Spleen (tissue), 7 donors: Measurements from ENCODE around the gene CENPP.

Experiments used
- CTCF ChIP-seq, 11 experiments: fragments of 200-600 bp in 7 of 11; fragments of 450-650 bp in 4 of 11; sonication (generic) in 4 of 11; IDR thresholded peaks in 8 of 11; conservative IDR thresholded peaks in 3 of 11; 1 replicate in 7 of 11; 2 replicates in 4 of 11; pipeline versions ENCODE4 v1.4.0 to v1.8.0; 2016 to 2021; ENCODE audit warnings: antibody characterized with exemption in 11 of 11, inconsistent platforms in 4 of 11, mild to moderate bottlenecking in 1 of 11
- POLR2A ChIP-seq, 3 donors: fragments of 450-650 bp; IDR thresholded peaks; one replicate each; pipeline ENCODE4 v1.5.1; 2017; ENCODE audit warnings: antibody characterized with exemption in 3 of 3, mild to moderate bottlenecking in 1 of 3
- POLR2AphosphoS5 ChIP-seq, 3 donors: sonication (generic); formaldehyde crosslinking; IDR thresholded peaks; one replicate each; pipeline ENCODE4 v1.5.1; 2017; ENCODE audit warnings: antibody characterized with exemption in 3 of 3
- donor health status: DM: no; HTN: no; CAD: no; lungs with moderate emphysema.
- donor health status: DM: no; HTN: no; CAD: no.
- donor health status: DM: no; HTN: no; CAD: no.

- TF ChIP-seq POLR2A (IDR thresholded peaks at IDR 0.05), result no peak
- TF ChIP-seq CTCF (IDR thresholded peaks at IDR 0.05 in 8 of 11, conservative IDR thresholded peaks at IDR 0.05 in 3 of 11), result no peak
- TF ChIP-seq POLR2AphosphoS5 (IDR thresholded peaks at IDR 0.05), result no peak
These were observed 28.1 kb upstream of the CENPP start for GRCh38 chr9:92297611-92298010.
